HL-60/S4 treated with phorbol 12-myristate 13-acetate at 8.2 ng/mL for 4 days and 3 days (cell line): ENCODE measurements around the gene P4HA3.
"Not testable (repeated sequence)": the region's sequence is repeated elsewhere in the genome, so short reads cannot be mapped to it uniquely, and the experiment has no call there.

Experiments
- in situ Hi-C: fragments of 300-500 bp; cut with MboI; formaldehyde crosslinking; loops from 2 replicates; pipeline ENCODE4 v1.15.0; 2022; ENCODE audit warnings: low sequenced_read_pairs

P4HA3 gene

GRCh38 chr11:74311352-74311926 lies at the start of gene P4HA3:
P4HA3 (minus strand) TSS chr11:74311640; CDS start chr11:74311611, 29 bp downstream.
- in situ Hi-C loops, result no loop called here

- in situ Hi-C loops, result no loop called here
Measured at GRCh38 chr11:74357449-74357848, 46.0 kb upstream of the P4HA3 start.

- in situ Hi-C loops, result no loop called here
Measured at GRCh38 chr11:74355626-74356025, 44.2 kb upstream of the P4HA3 start.

GRCh38 chr11:74354036-74354435 lies 42.6 kb upstream of the P4HA3 start:
- in situ Hi-C loops, result no loop called here

- in situ Hi-C loops, result no loop called here
Measured at GRCh38 chr11:74347381-74347780, 35.9 kb upstream of the P4HA3 start.

GRCh38 chr11:74345420-74345819 lies 34.0 kb upstream of the P4HA3 start:
- in situ Hi-C loops, result no loop called here

- in situ Hi-C loops, result no loop called here
Measured at GRCh38 chr11:74341921-74342320, 30.5 kb upstream of the P4HA3 start.

- in situ Hi-C loops, result no loop called here
Measured at GRCh38 chr11:74339619-74340018, 28.2 kb upstream of the P4HA3 start.

GRCh38 chr11:74338963-74339362 lies 27.5 kb upstream of the P4HA3 start:
- in situ Hi-C loops, result no loop called here

- in situ Hi-C loops, result no loop called here
Measured at GRCh38 chr11:74333193-74333592, 21.8 kb upstream of the P4HA3 start.

- in situ Hi-C loops, result no loop called here
Measured at GRCh38 chr11:74332291-74332690, 20.9 kb upstream of the P4HA3 start.

- in situ Hi-C loops, result not testable (repeated sequence)
Measured at GRCh38 chr11:74331000-74331399, 19.6 kb upstream of the P4HA3 start.

GRCh38 chr11:74330075-74330858 lies 18.8 kb upstream of the P4HA3 start:
- in situ Hi-C loops, result no loop called here

- in situ Hi-C loops, result no loop called here
Measured at GRCh38 chr11:74327076-74327475, 15.6 kb upstream of the P4HA3 start.

- in situ Hi-C loops, result no loop called here
Measured at GRCh38 chr11:74326665-74327064, 15.2 kb upstream of the P4HA3 start.

- in situ Hi-C loops, result no loop called here
Measured at GRCh38 chr11:74325649-74326645, 14.5 kb upstream of the P4HA3 start.

- in situ Hi-C loops, result no loop called here
Measured at GRCh38 chr11:74322667-74323066, 11.2 kb upstream of the P4HA3 start.

- in situ Hi-C loops, result no loop called here
Measured at GRCh38 chr11:74321487-74322188, 10.2 kb upstream of the P4HA3 start.

GRCh38 chr11:74320538-74320937 lies 9.1 kb upstream of the P4HA3 start:
- in situ Hi-C loops, result no loop called here

- in situ Hi-C loops, result no loop called here
Measured at GRCh38 chr11:74319139-74319816, 7.8 kb upstream of the P4HA3 start.
